Pons (tissue), 1 donor: Measurements from ENCODE around the gene TOB1.
"Not testable (repeated sequence)": the region's sequence is repeated elsewhere in the genome, so short reads cannot be mapped to it uniquely, and the experiment has no call there.

Source experiments
- DNase-seq: peaks from one replicate; pipeline ENCODE4 v3.0.0-alpha.2; 2016; ENCODE audit warnings: low spot score

TOB1 gene

GRCh38 chr17:50898369-50899004 lies 32.3 kb upstream of the TOB1 start:
- DNase-seq = no peak

DNA sequence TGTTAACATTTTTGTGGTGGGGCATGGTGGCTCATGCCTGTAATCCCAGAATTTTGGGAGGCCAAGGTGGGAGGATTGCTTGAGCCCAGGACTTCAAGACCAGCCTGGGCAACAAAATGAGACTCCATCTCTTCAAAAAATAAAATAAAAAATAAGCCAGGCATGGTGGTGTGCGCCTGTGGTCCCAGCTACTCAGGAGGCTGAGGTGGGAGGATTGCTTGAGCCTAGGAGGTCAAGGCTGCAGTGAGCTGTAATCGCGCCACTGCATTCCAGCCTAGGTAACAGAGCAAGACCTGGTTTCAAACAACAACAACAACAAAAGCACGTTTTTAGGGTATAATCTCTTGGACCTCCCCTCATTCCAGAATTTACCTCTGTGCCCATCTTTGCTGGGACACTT lies 28.4 kb upstream of the TOB1 start:
- not testable (repeated sequence) for DNase-seq

DNA sequence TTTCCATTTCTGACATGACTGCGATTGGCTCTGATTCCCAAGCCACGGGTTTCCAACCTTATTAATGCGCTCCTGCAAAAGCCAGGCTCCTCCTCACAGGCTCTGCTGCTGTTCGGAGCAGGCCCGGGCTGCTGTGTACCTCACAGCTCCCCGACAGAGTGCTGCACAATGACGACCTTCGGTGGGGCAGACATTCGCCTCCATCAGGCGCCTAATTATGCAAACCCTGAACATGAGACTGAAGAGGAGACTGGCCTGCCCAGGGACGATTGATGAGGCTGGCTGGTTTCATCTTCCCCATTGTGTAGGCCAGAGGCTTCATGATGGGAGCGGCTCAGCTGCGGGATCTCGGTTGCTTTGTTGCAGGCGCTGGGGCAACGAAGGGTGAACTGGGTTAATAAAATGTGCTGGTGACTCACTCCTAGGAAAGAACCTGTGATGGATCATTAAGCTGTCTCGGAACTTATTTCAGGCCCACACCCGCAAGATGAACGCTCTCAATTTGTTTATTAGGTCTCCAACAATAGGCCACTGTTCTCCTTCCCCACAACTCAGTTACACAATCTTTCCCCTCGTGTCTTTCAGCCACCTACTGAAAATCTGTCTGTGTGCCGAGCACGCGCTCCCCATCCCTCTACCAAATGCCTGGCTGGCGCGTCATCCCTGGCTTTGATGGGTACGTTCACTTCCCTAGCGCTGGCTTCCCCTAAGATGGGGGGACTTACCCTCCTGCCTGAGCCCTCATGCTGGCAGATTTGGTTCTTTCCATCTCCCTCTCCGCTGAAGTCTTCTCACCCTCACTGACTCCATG lies 27.2 kb upstream of the TOB1 start:
- peak; percentile 94 for DNase-seq

DNA sequence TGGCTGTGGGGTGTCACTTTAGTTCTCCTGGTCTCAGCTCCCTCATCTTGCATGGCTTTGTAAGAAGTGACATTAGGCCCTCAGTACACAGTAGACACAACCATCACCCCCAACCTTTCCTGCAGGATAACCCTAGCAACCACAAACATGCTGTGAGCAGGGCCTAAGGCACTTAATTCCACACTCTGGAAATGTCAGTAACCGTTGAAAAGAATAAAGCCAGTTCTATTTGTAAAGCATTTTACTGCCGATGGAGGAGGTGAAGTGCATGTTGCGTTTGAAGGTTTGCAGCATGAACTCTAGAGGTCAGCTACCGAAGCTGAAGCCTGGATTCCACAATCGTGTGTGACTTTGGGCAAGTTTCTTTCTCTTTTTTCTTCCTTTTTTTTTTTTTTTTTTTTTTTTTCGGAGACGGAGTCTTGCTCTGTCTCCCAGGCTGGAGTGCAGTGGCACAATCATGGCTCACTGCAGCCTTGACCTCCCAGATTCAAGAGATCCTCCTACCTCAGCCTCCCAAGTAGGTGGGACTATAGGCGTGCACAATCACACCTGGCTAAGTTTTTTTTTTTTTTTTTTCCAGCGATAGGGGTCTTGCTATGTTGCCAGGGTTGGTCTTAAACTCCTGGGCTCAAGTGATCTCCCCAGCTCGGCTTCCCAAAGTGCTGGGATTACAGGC lies 26.1 kb upstream of the TOB1 start:
- no peak for DNase-seq

DNA sequence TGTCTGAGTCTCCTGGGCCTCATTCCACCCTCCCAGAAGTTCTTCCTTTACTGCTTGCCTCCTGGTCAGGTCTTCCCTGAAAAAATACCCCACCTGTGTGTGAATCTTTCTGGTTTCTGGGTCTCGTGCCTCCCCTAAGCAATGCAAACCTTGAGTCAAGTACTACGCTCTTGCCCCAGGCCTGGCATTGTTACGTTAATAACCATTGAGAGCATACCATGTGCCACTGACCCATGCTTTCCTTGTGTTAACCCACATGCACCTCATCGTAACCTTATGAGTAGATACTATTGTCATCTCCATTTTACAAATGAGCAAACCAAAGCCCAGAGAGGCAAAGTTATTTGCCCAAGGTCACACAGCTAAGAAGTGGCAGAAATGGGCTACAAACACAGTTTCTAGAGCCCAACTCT lies 25.4 kb upstream of the TOB1 start:
- no peak for DNase-seq

DNA sequence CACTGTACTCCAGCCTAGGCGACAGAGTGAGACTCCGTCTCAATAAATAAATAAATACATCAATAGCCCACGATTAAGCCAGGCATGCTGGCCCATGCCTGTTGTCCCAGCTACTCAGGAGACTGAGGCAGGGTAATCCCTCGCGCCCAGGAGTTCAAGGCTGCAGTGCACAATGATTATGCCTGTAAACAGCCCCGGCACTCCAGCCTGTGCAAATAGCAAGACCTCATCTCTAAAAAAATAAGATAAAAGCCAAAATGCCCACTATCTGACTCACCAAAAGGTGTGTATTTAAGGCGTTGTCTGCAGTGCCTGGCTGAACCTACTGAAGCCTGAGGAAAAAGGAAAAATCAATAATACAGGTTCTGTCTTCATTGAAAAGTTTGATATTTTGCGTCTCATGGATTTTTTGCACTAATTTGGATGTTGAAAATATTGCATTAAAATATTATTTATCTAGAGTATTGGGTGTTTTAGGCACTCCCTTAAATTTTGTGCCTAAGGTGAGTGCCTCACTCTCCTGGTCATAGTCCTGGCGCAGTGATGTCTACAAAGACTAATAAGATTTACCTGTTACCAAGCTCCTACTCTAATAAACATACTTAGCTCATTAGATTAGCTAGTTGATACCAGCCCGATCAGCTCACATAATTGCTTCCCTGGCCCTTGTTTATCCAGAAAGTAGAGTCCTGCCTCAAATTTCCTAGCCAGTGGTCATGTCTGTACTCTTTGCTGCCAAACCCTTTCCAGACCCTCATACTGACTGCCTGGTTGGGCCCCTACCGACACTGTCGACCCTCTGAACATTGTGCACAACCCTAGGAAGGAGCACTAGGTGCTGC lies 24.7 kb upstream of the TOB1 start:
- DNase-seq = no peak

DNA sequence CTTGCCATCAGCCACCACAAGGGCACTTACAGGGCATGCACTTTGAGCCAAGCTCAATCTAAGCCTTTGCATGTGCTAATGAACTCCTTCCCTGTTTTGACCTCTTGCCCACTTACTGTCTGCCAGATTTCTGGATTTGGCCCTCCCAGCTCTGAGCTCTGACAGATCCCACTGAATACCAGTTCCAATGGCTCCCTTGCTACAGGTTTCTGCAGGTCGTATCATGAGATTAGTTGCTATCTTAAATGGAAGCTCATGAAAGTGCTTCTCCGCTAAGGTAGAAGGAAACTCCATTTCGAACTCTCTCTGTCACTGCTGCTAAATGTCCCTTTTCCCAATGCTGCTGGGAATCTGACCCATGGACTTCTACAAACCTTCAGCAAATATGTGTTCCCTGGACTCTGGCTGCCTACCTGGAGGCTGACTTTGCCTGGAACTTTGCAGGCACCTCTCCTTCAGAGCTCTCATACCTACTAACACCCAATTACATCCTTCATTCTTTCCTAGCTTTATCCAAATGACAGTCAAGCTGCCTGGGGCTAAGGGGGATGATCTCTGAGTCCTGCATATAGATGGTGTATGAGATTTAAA lies 23.5 kb upstream of the TOB1 start:
- no peak for DNase-seq

DNA sequence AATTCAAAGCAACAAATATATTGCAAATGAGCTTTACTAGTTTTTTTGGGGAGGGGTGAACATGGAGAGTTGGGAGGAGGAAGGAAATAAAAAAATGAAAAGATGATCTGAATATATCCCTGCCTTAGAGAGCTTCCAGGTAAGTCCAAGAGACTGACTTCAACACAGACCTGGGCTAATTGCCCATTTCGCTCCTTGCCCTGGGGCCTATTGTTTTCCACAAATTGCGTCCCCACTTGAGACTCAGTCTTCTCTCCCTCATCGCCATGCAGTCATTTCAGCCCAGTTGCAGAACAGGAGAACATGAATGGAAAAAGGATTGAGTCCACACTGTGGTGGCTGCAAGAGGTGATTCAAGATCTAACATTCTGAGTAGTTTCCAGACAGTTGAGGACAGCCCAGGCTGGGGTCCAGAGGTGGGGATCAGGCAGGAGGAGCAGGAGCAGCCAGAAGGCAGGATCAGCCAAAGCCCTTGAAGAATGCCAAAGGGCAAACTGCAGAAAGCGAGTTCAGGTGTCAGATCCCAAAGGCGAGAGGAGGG lies 21.6 kb upstream of the TOB1 start:
- DNase-seq = no peak

- DNase-seq = no peak
Measured at GRCh38 chr17:50884439-50885311, 18.5 kb upstream of the TOB1 start.

DNA sequence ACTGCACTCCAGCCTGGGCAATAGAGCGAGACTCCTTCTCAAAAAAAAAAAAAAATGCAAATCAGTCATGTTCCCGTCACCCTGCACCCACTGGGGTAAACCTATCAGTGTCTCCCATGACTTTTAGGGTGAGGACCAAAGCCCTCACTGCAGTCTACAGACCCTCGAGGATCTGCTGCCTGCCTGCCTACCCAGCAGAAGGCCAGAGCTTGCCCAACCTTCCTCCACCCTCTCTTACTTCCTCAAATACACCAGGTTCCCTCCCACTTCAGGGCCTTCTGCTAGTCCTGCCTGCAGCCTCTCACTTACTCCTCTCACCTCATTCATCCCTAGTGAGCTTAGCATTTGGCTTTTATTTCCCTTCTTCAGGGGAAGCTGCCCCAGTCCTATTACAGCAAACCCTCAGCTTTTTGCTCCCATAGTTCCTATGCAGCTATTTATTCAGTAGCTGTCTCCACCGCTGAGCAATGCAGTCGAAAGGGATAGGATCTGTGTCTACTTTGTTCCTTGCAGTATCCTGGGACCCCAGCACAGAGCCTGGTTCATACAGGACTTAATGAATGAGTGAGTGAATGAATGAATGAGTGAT lies 17.8 kb upstream of the TOB1 start:
- peak; percentile 20 for DNase-seq

DNA sequence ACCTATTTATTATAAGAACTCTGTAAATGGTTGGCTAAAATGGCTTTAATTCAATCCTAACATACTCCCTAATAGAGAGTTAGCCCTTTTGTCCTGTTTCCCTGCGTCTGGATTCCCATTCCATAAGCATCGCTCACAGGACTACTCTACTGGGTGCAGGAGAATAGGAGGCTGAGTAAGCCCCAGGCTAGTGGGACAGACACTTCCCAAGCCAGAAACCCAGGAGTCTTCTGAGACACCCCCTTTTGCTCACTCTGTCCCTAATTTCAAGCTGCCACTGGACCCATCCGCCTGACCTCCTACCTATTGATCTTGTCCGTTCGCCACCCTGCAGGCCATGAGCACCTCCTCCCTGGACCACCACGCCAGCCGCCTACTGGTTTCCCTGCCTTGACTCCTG lies 16.7 kb upstream of the TOB1 start:
- DNase-seq = no peak

DNA sequence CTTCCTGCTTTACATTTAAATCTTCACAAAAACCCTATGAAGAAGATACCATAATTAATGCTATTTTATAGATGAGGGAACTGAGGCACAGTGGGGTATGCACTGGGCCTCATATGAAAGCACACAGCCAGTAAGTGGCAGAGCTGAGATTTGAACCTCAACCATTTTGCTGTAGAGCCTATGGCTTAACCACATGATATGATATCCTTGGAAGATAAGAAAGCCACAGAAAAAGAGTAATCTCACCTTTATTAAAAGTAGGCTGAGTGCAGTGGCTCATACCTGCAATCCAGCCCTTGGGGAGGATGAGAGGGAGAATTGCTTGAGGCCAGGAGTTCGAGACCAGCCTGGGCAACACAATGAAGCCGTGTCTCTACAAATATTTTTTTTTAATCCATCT lies 15.0 kb upstream of the TOB1 start:
- DNase-seq = no peak

GRCh38 chr17:50879086-50879485 lies 12.9 kb upstream of the TOB1 start:
- no peak for DNase-seq

DNA sequence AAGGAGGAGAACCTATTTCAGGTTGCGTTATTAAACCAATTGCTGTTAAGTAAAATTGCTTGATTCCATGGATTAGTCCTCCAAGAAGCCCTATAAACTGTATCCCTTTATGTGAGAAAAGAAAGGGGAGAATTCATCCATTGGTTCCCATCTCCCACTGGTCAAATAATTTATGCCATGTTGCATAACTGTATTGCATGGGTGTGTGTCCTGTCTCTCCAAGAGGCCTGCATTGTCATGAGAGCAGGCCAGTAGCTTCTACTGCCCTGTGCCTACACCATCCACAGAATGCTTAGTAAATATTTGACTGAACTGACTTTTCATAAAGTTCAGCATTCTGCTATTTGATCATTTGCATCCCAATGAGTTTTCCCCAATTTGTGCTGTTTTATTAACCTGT lies 11.7 kb upstream of the TOB1 start:
- no peak for DNase-seq

DNA sequence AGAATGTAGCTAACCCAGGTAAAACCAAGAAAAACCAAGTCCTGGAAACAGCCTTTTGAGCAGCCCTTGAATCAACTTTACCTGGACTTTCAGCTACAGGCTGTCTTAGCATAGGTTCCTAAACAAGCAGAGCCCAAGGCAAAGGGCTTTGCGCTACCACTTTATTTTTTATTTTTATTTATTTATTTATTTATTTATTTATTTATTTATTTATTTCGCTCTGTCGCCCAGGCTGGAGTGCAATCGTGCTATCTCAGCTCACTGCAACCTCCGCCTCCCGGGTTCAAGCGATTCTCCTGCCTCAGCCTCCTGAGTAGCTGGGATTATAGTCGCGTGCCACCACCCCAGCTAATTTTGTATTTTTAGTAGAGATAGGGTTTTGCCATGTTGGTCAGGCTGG lies 10.9 kb upstream of the TOB1 start:
- DNase-seq = not testable (repeated sequence)

- DNase-seq = no peak
Measured at GRCh38 chr17:50875074-50875473, 8.9 kb upstream of the TOB1 start.

DNA sequence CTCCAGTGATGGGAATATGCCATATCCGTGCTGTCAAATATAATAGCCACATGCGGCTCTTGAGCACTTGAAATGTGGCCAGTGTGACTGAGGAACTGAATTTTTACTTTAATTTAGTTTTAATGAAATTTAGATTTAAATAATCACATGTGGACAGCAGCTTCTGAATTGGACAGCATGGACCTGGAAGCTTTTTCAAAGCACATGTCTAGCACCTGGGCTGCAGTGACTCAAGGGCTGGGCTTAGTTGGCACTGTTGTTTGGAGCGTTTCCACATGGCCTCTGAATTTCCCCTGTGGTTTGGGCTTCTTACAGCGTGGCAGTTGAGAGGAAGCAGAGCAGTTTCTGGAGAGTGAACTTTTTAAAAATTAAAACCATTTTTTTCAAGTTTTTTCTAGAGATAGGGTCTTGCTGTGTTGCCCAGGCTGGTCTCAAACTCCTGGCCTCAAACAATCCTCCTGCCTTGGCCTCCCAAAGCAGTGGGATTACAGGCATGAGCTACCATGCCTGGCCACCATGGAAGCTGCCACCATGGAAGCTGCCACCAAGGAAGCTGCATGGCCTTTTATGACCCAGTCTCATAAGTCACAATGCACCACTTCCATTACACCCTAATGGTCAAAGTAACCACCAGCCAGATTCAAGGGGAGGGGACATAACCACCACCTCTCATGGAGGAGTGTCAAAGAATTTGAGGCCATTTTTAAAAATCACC lies 6.7 kb upstream of the TOB1 start:
- DNase-seq = no peak

DNA sequence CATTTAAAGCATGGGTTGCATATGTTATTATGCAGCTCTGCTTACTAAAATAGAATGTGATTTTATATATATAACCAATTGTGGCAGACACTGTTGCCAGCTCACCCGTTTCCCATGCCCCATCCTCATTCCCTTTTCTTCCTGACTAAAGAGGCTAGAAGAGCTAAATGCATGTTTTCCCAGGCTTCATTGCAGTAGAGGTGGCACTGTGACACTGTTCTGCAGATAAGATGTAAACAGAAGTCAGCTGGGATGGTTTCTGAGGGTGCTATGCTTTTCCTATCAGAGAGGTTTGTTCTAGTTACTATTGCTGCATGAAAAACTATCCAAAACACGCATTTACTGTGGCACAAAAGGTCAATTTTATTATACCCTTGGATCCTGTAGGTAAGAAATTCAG lies 5.7 kb upstream of the TOB1 start:
- no peak for DNase-seq

GRCh38 chr17:50871364-50871763 lies 5.2 kb upstream of the TOB1 start:
- no peak for DNase-seq

DNA sequence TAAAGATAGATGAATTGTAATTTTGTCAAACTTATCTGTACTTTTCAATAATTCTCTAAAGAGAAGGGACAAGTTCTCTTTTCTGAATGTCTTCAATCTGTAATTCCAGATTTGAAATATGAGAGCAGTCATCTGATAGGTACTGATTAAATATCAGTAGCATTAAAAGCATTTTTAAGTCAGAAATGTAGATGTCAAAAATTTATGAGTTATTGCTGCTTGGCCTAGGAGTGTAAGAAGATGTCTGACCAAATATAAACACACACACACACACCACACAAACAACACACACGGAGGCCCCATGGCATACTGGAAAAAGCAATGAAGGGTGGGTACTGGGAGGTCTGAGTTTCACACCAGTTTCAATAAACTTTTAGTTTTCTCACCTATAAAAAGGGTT lies 2.4 kb upstream of the TOB1 start:
- DNase-seq = no peak
